HCT116 (cell line): ENCODE results near the gene GATA3. TPM values are rescaled to one million over a fixed set of nuclear protein-coding genes. Genes with fewer than 3 reads are reported as not detected.

Source experiments
- ATAC-seq: fragments of 200-7000 bp; cut with Tn5 transposase; 2 replicates; pipeline ENCODE4 v1.9.1; 2020; ENCODE audit warnings: mild to moderate bottlenecking, moderate library complexity
- BruUV-seq: library from RNA; stranded (reverse); fragments of 400-500 nt; replicated peaks from 2 replicates; lab custom pipeline; 2021; lab: Mats Ljungman, UMichigan
- CTCF ChIA-PET: fragments of 300-600 bp; sonication (Branson Sonifier 250); formaldehyde crosslinking; loops from one replicate; lab custom pipeline; 2021; ENCODE audit warnings: antibody characterized with exemption; lab: Charles Lee
- POLR2A ChIA-PET: fragments of 300-600, 350-600 bp; sonication (Branson Sonifier 250); formaldehyde crosslinking; loops from one replicate; lab custom pipeline; 2021; ENCODE audit warnings: antibody characterized with exemption; lab: Charles Lee
- RAD21 ChIA-PET, 2 experiments: fragments of 300-600 bp; sonication (Branson Sonifier 250); formaldehyde crosslinking; loops; one replicate each; lab custom pipeline; 2023; ENCODE audit warnings: low total read pairs in 2 of 2; ENCODE audit not compliant: uncharacterized antibody in 2 of 2, unreplicated experiment in 2 of 2, low non-redundant PET in 1 of 2; lab: Charles Lee
- DNase-seq: peaks from one replicate; pipeline ENCODE4 v3.0.0-alpha.2; 2010; ENCODE audit warnings: low read depth, low spot score
- H2AFZ ChIP-seq: fragments of 200-600 bp; shearing (Covaris generic), sonication (generic); 2 replicates; pipeline ENCODE4 v1.6.1; 2017; ENCODE audit warnings: low read depth, mixed run types, mixed read lengths, antibody characterized with exemption, low read length; ENCODE audit not compliant: poor library complexity, severe bottlenecking
- H3K27ac ChIP-seq: 2 replicates; pipeline ENCODE4 v1.5.1; 2012; ENCODE audit warnings: low read depth, low read length
- H3K27me3 ChIP-seq: fragments of 200-600 bp; sonication (generic); 2 replicates; pipeline ENCODE4 v1.6.1; 2016; ENCODE audit warnings: mixed run types, low read length, mixed read lengths; ENCODE audit not compliant: insufficient read depth
- H3K36me3 ChIP-seq, 2 experiments: fragments of 200-500 bp in 1 of 2; fragments of 200-600 bp in 1 of 2; sonication (Bioruptor generic) in 1 of 2; sonication (generic) in 1 of 2; 2 replicates each; pipeline versions ENCODE4 v1.5.1 to v1.6.1; 2014 to 2016; ENCODE audit warnings: low read length in 2 of 2, inconsistent platforms in 1 of 2, mixed read lengths in 1 of 2, mixed run types in 1 of 2; ENCODE audit not compliant: insufficient read depth in 2 of 2, control insufficient read depth in 1 of 2
- H3K4me1 ChIP-seq, 2 experiments: fragments of 200-600 bp in 1 of 2; sonication (generic) in 1 of 2; 2 replicates each; pipeline versions ENCODE4 v1.5.1 to v1.6.1; 2012 to 2017; ENCODE audit warnings: low read length in 2 of 2, inconsistent platforms in 1 of 2, mild to moderate bottlenecking in 1 of 2, mixed read lengths in 1 of 2, mixed run types in 1 of 2, moderate library complexity in 1 of 2; ENCODE audit not compliant: insufficient read depth in 2 of 2, control insufficient read depth in 1 of 2
- H3K4me2 ChIP-seq: fragments of 200-600 bp; sonication (generic); 2 replicates; pipeline ENCODE4 v1.6.1; 2017; ENCODE audit warnings: mixed run types, low read length, mixed read lengths
- H3K4me3 ChIP-seq, 2 experiments: fragments of 200-600 bp in 1 of 2; sonication (generic) in 1 of 2; replicated peaks in 1 of 2; 2 replicates each; pipeline ENCODE4 v1.5.1; 2011 to 2016; ENCODE audit warnings: low read length in 2 of 2, control low read depth in 1 of 2, low read depth in 1 of 2, mild to moderate bottlenecking in 1 of 2, mixed read lengths in 1 of 2, mixed run types in 1 of 2
- H3K79me2 ChIP-seq: fragments of 200-600 bp; sonication (generic); 2 replicates; pipeline ENCODE4 v1.6.1; 2017; ENCODE audit warnings: mild to moderate bottlenecking, mixed run types, low read length, moderate library complexity, mixed read lengths; ENCODE audit not compliant: insufficient read depth
- H3K9ac ChIP-seq: fragments of 200-600 bp; sonication (generic); 2 replicates; pipeline ENCODE4 v1.6.1; 2016; ENCODE audit warnings: low read length, mixed read lengths
- H3K9me2 ChIP-seq: fragments of 200-600 bp; sonication (generic), shearing (Covaris generic); 2 replicates; pipeline ENCODE4 v1.6.1; 2017; ENCODE audit warnings: mixed run types, mild to moderate bottlenecking, moderate library complexity; ENCODE audit not compliant: insufficient read depth
- H3K9me3 ChIP-seq, 2 experiments: fragments of 200-500 bp in 1 of 2; fragments of 200-600 bp in 1 of 2; sonication (Bioruptor generic) in 1 of 2; sonication (generic) in 1 of 2; 2 replicates each; pipeline ENCODE4 v1.6.1; 2014 to 2017; ENCODE audit warnings: low read length in 2 of 2, mixed read lengths in 2 of 2, inconsistent platforms in 1 of 2, low read depth in 1 of 2, mild to moderate bottlenecking in 1 of 2, mixed run types in 1 of 2, moderate library complexity in 1 of 2; ENCODE audit not compliant: control insufficient read depth in 1 of 2, insufficient read depth in 1 of 2
- H4K20me1 ChIP-seq: fragments of 200-600 bp; sonication (generic), shearing (Covaris generic); 2 replicates; pipeline ENCODE4 v1.6.1; 2017; ENCODE audit warnings: mixed run types, mild to moderate bottlenecking, moderate library complexity; ENCODE audit not compliant: insufficient read depth
- ATF3 ChIP-seq: IDR thresholded peaks from 2 replicates; pipeline ENCODE4 v1.6.1; 2012
- CEBPB ChIP-seq: IDR thresholded peaks from 2 replicates; pipeline ENCODE4 v1.6.1; 2012; ENCODE audit warnings: low read depth
- EGR1 ChIP-seq: IDR thresholded peaks from 2 replicates; pipeline ENCODE4 v1.6.1; 2012; ENCODE audit warnings: low read depth
- RAD21 ChIP-seq: IDR thresholded peaks from 2 replicates; pipeline ENCODE4 v1.6.1; 2012; ENCODE audit warnings: low read depth, mild to moderate bottlenecking
- SIN3A ChIP-seq: IDR thresholded peaks from 2 replicates; pipeline ENCODE4 v1.6.1; 2012; ENCODE audit warnings: low read depth
- SRF ChIP-seq: IDR thresholded peaks from 2 replicates; pipeline ENCODE4 v1.6.1; 2012; ENCODE audit warnings: low read depth
- ZFX ChIP-seq: fragments of 450-650 bp; IDR thresholded peaks from 2 replicates; pipeline ENCODE4 v1.6.1; 2017
- ZNF274 ChIP-seq: fragments of 200-500 bp; sonication (Bioruptor generic); IDR thresholded peaks from 2 replicates; pipeline ENCODE4 v1.6.1; 2014; ENCODE audit warnings: mild to moderate bottlenecking, low read depth, low read length, inconsistent platforms
- intact Hi-C: fragments of 100-400 bp; cut with micrococcal nuclease; formaldehyde crosslinking; loops from 2 replicates; pipeline ENCODE4 v1.10.0; 2022
- total RNA-seq: library from RNA; stranded (reverse); gene quantifications from one replicate; pipeline ENCODE4 v1.2.1, GENCODE V29; 2021; ENCODE audit not compliant: unreplicated experiment
- TF ChIP-seq, protein P1 (sequence below): IDR thresholded peaks from 2 replicates; pipeline ENCODE4 v1.6.1; 2012; ENCODE audit warnings: low read depth
- TF ChIP-seq, protein P2 (sequence below): IDR thresholded peaks from 2 replicates; pipeline ENCODE4 v1.6.1; 2012

Gene GATA3
- total RNA-seq, 1 experiment from 2014 or later: 2.7 TPM

DNA sequence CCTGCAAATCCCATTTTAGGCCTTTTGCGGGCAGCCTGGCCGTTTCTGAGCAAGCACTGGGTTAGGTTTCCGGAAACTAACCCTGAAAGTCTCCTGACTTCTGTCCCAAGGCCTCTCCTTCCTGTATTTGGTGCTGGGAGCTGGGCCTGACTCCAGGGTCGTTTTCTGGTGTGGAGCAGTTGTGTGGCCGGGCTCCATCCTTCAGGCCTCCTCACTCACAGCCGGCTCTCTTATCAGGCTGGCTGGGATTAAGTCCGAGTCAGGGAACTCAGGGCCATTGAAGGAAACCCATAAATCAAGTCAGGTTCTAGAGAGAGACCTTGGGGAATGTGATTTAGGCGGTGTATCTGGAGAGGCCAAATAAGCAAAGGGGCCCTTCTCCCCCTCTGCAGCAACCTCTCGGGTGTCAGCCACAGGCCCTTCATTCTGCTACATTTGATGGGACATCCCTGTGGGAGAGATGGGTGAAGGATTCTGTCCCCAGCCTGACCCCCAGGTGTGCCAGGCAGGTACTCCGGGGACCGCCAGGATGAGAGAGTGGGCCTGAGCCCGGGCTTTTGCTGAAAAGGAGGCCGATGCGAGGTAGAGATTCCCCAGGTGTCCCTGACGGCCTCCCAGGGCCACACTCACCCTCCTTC lies 3.3 kb downstream of the GATA3 start:
- ChIA-PET POLR2A (no interaction called here), CTCF (no interaction called here), RAD21 (no interaction called here)
- TF ChIP-seq SIN3A: no peak
- no peak for TF ChIP-seq CEBPB
- TF ChIP-seq, protein P1, sequence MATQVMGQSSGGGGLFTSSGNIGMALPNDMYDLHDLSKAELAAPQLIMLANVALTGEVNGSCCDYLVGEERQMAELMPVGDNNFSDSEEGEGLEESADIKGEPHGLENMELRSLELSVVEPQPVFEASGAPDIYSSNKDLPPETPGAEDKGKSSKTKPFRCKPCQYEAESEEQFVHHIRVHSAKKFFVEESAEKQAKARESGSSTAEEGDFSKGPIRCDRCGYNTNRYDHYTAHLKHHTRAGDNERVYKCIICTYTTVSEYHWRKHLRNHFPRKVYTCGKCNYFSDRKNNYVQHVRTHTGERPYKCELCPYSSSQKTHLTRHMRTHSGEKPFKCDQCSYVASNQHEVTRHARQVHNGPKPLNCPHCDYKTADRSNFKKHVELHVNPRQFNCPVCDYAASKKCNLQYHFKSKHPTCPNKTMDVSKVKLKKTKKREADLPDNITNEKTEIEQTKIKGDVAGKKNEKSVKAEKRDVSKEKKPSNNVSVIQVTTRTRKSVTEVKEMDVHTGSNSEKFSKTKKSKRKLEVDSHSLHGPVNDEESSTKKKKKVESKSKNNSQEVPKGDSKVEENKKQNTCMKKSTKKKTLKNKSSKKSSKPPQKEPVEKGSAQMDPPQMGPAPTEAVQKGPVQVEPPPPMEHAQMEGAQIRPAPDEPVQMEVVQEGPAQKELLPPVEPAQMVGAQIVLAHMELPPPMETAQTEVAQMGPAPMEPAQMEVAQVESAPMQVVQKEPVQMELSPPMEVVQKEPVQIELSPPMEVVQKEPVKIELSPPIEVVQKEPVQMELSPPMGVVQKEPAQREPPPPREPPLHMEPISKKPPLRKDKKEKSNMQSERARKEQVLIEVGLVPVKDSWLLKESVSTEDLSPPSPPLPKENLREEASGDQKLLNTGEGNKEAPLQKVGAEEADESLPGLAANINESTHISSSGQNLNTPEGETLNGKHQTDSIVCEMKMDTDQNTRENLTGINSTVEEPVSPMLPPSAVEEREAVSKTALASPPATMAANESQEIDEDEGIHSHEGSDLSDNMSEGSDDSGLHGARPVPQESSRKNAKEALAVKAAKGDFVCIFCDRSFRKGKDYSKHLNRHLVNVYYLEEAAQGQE: no peak
- no peak for TF ChIP-seq EGR1
- TF ChIP-seq, protein P2, sequence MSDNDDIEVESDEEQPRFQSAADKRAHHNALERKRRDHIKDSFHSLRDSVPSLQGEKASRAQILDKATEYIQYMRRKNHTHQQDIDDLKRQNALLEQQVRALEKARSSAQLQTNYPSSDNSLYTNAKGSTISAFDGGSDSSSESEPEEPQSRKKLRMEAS: no peak
- TF ChIP-seq RAD21: no peak
- TF ChIP-seq ZFX: no peak
- no peak for TF ChIP-seq SRF
- no peak for TF ChIP-seq ATF3
- no peak for TF ChIP-seq ZNF274
- Histone ChIP-seq H3K27me3 (no peaks in the 10 kb centered on the region), H3K9me3 (no peaks in the 10 kb centered on the region), H3K4me1 (peaks cover 3 to 14% of the 10 kb centered on the region in 2 experiments; a peak in 3 of 4 replicates), H3K4me3 (no peak overlapping the region), H3K79me2 (no peaks in the 10 kb centered on the region), H3K36me3 (no peaks in the 10 kb centered on the region), H4K20me1 (no peaks in the 10 kb centered on the region), H3K9ac (no peak overlapping the region), H3K27ac (no peak overlapping the region), H3K4me2 (no peak overlapping the region), H3K9me2 (no peaks in the 10 kb centered on the region), H2AFZ (no peak overlapping the region)
- no peak for DNase-seq
- ATAC-seq: no peak
- intact Hi-C loops: no loop called here
- no TSS peak for BruUV-seq
